Liver (tissue), 3 donors: ENCODE results near the gene LGALS7B.
"Not testable (repeated sequence)": the region's sequence is repeated elsewhere in the genome, so short reads cannot be mapped to it uniquely, and the experiment has no call there.

Experiments
- FOXA1 ChIP-seq: IDR thresholded peaks from 2 replicates; pipeline ENCODE4 v1.6.1; 2016; ENCODE audit warnings: antibody characterized with exemption
- GABPA ChIP-seq, 2 donors: IDR thresholded peaks in 1 of 2; conservative IDR thresholded peaks in 1 of 2; 2 replicates each; pipeline ENCODE4 v1.6.1; 2016; ENCODE audit warnings: antibody characterized with exemption in 2 of 2, mild to moderate bottlenecking in 1 of 2, moderate library complexity in 1 of 2
- MAX ChIP-seq: IDR thresholded peaks from 2 replicates; pipeline ENCODE4 v1.6.1; 2016; ENCODE audit warnings: antibody characterized with exemption
- RAD21 ChIP-seq, 2 donors: IDR thresholded peaks; 2 replicates each; pipeline ENCODE4 v1.6.1; 2016; ENCODE audit warnings: antibody characterized with exemption in 2 of 2, mild to moderate bottlenecking in 2 of 2
- SP1 ChIP-seq: IDR thresholded peaks from 2 replicates; pipeline ENCODE4 v1.6.1; 2018; ENCODE audit warnings: antibody characterized with exemption, mild to moderate bottlenecking
- TAF1 ChIP-seq: conservative IDR thresholded peaks from 2 replicates; pipeline ENCODE4 v1.6.1; 2016; ENCODE audit warnings: antibody characterized with exemption, mild to moderate bottlenecking
- YY1 ChIP-seq: IDR thresholded peaks from 2 replicates; pipeline ENCODE4 v1.6.1; 2016; ENCODE audit warnings: antibody characterized with exemption, mild to moderate bottlenecking
- TF ChIP-seq, protein P1 (sequence below): fragments of 150-350 bp; IDR thresholded peaks from 2 replicates; pipeline ENCODE4 v1.5.1; 2017; ENCODE audit warnings: improper control_type of control experiment, low read depth, low read length; ENCODE audit not compliant: missing input control
- TF ChIP-seq, protein P2 (sequence below): IDR thresholded peaks from 2 replicates; pipeline ENCODE4 v1.6.1; 2016; ENCODE audit warnings: antibody characterized with exemption, mild to moderate bottlenecking
- donor health status: healthy.
- donor health status: healthy.

- not testable (repeated sequence) for TF ChIP-seq YY1; TAF1; GABPA (IDR thresholded peaks at IDR 0.05 in 1 of 2, conservative IDR thresholded peaks at IDR 0.05 in 1 of 2); RAD21 (IDR thresholded peaks at IDR 0.05); SP1; MAX; FOXA1
- TF ChIP-seq, protein P1, sequence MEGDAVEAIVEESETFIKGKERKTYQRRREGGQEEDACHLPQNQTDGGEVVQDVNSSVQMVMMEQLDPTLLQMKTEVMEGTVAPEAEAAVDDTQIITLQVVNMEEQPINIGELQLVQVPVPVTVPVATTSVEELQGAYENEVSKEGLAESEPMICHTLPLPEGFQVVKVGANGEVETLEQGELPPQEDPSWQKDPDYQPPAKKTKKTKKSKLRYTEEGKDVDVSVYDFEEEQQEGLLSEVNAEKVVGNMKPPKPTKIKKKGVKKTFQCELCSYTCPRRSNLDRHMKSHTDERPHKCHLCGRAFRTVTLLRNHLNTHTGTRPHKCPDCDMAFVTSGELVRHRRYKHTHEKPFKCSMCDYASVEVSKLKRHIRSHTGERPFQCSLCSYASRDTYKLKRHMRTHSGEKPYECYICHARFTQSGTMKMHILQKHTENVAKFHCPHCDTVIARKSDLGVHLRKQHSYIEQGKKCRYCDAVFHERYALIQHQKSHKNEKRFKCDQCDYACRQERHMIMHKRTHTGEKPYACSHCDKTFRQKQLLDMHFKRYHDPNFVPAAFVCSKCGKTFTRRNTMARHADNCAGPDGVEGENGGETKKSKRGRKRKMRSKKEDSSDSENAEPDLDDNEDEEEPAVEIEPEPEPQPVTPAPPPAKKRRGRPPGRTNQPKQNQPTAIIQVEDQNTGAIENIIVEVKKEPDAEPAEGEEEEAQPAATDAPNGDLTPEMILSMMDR: not testable (repeated sequence)
- TF ChIP-seq, protein P2, sequence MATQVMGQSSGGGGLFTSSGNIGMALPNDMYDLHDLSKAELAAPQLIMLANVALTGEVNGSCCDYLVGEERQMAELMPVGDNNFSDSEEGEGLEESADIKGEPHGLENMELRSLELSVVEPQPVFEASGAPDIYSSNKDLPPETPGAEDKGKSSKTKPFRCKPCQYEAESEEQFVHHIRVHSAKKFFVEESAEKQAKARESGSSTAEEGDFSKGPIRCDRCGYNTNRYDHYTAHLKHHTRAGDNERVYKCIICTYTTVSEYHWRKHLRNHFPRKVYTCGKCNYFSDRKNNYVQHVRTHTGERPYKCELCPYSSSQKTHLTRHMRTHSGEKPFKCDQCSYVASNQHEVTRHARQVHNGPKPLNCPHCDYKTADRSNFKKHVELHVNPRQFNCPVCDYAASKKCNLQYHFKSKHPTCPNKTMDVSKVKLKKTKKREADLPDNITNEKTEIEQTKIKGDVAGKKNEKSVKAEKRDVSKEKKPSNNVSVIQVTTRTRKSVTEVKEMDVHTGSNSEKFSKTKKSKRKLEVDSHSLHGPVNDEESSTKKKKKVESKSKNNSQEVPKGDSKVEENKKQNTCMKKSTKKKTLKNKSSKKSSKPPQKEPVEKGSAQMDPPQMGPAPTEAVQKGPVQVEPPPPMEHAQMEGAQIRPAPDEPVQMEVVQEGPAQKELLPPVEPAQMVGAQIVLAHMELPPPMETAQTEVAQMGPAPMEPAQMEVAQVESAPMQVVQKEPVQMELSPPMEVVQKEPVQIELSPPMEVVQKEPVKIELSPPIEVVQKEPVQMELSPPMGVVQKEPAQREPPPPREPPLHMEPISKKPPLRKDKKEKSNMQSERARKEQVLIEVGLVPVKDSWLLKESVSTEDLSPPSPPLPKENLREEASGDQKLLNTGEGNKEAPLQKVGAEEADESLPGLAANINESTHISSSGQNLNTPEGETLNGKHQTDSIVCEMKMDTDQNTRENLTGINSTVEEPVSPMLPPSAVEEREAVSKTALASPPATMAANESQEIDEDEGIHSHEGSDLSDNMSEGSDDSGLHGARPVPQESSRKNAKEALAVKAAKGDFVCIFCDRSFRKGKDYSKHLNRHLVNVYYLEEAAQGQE: not testable (repeated sequence)
Observed at GRCh38 chr19:38782212-38782611, 6.8 kb upstream of the LGALS7B start.
